Stomach (tissue), 4 donors: ENCODE measurements around the gene GCNT2.

Experiments used
- POLR2AphosphoS5 ChIP-seq, 3 donors: sonication (generic); formaldehyde crosslinking; IDR thresholded peaks; one replicate each; pipeline ENCODE4 v1.6.1; 2016; ENCODE audit warnings: antibody characterized with exemption in 3 of 3
- TF ChIP-seq, protein P1 (sequence below), 7 experiments: fragments of 450-650 bp in 4 of 7; fragments of 200-600 bp in 3 of 7; sonication (generic) in 3 of 7; IDR thresholded peaks; one replicate each; pipeline ENCODE4 v1.5.1; 2016 to 2019; ENCODE audit warnings: antibody characterized with exemption in 7 of 7, control low read depth in 2 of 7, mild to moderate bottlenecking in 1 of 7

DNA sequence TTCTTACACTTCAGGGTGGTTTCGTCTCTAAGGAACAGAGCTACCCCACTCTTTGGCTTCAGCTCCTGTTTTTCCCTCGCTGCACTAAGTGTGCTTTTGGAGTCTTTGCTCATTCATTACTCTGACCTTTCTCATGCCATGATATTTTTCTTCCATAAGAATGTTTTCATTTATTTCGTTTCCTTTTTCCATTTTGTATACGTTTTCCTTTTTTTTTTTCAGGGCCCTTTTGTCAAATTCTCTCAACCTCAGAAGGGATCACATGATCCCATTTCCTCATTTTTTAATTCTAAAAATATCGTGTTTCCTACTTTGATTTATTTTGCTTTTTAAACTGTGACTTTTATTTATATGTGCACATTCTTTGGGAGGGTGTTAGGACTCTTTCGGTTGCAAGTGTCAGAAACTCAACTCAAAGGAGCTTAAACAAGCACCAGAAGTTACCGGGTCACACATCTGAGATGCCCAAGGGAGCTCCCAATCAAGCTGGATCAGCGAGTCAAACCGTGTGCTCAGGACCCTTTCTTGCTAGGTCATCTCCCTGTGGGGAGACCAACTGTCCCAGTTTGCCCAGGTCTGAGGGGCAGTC is 40.6 kb downstream of the GCNT2 start:
- TF ChIP-seq, protein P1, sequence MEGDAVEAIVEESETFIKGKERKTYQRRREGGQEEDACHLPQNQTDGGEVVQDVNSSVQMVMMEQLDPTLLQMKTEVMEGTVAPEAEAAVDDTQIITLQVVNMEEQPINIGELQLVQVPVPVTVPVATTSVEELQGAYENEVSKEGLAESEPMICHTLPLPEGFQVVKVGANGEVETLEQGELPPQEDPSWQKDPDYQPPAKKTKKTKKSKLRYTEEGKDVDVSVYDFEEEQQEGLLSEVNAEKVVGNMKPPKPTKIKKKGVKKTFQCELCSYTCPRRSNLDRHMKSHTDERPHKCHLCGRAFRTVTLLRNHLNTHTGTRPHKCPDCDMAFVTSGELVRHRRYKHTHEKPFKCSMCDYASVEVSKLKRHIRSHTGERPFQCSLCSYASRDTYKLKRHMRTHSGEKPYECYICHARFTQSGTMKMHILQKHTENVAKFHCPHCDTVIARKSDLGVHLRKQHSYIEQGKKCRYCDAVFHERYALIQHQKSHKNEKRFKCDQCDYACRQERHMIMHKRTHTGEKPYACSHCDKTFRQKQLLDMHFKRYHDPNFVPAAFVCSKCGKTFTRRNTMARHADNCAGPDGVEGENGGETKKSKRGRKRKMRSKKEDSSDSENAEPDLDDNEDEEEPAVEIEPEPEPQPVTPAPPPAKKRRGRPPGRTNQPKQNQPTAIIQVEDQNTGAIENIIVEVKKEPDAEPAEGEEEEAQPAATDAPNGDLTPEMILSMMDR (IDR thresholded peaks at IDR 0.05), result no peak
- TF ChIP-seq POLR2AphosphoS5 (IDR thresholded peaks at IDR 0.05), result no peak
